GM19328 (cell line): ENCODE measurements around the gene HNRNPA0.

Source experiments
- ATAC-seq: cut with Tn5 transposase; IDR thresholded peaks from one replicate; pipeline ENCODE4 v1.9.1; 2021; ENCODE audit warnings: mild to moderate bottlenecking, moderate library complexity; ENCODE audit not compliant: unreplicated experiment

Gene HNRNPA0

GRCh38 chr5:137728048-137728447 lies 26.1 kb downstream of the HNRNPA0 start:
- ATAC-seq, result no peak

GRCh38 chr5:137727623-137728022 lies 26.5 kb downstream of the HNRNPA0 start:
- no peak for ATAC-seq

- ATAC-seq, result no peak
These were observed 29.9 kb downstream of the HNRNPA0 start for GRCh38 chr5:137724251-137724650.

- ATAC-seq, result no peak
These were observed 35.6 kb downstream of the HNRNPA0 start for GRCh38 chr5:137718611-137719010.

- ATAC-seq, result no peak
These were observed 37.8 kb downstream of the HNRNPA0 start for GRCh38 chr5:137716337-137716736.

- ATAC-seq, result no peak
These were observed 38.7 kb downstream of the HNRNPA0 start for GRCh38 chr5:137715456-137715855.

GRCh38 chr5:137714946-137715345 lies 39.2 kb downstream of the HNRNPA0 start:
- ATAC-seq, result no peak

GRCh38 chr5:137714494-137714893 lies 39.7 kb downstream of the HNRNPA0 start:
- no peak for ATAC-seq

GRCh38 chr5:137712139-137712667 lies 42.0 kb downstream of the HNRNPA0 start:
- no peak for ATAC-seq

- ATAC-seq, result no peak
These were observed 44.1 kb downstream of the HNRNPA0 start for GRCh38 chr5:137710086-137710485.

- ATAC-seq, result no peak
These were observed 45.2 kb downstream of the HNRNPA0 start for GRCh38 chr5:137708796-137709559.

GRCh38 chr5:137708062-137708461 lies 46.1 kb downstream of the HNRNPA0 start:
- no peak for ATAC-seq

GRCh38 chr5:137706841-137707240 lies 47.3 kb downstream of the HNRNPA0 start:
- no peak for ATAC-seq

GRCh38 chr5:137705106-137705505 lies 49.1 kb downstream of the HNRNPA0 start:
- no peak for ATAC-seq

GRCh38 chr5:137703565-137703964 lies 50.6 kb downstream of the HNRNPA0 start:
- ATAC-seq, result no peak

- no peak for ATAC-seq
These were observed 53.9 kb downstream of the HNRNPA0 start for GRCh38 chr5:137700282-137700680.

- no peak for ATAC-seq
These were observed 54.6 kb downstream of the HNRNPA0 start for GRCh38 chr5:137699336-137700281.

- ATAC-seq, result no peak
These were observed 57.7 kb downstream of the HNRNPA0 start for GRCh38 chr5:137696481-137696880.

- no peak for ATAC-seq
These were observed 58.3 kb downstream of the HNRNPA0 start for GRCh38 chr5:137695651-137696428.
